Measurements from ENCODE around the gene ADAM30.

ADAM30 gene

GRCh38 chr1:119874186-119874585 is 22.1 kb downstream of the ADAM30 start:
- Histone ChIP-seq H4K8ac (ENCODE audit: low read length) (no peak overlapping the region), H3K4me2 (ENCODE audit: low read length, poor library complexity, severe bottlenecking) (no peak overlapping the region), H3K4me3 (ENCODE audit: insufficient read depth in 1 of 2, low read depth in 1 of 2, low read length in 2 of 2) (no peak overlapping the region), H2BK12ac (ENCODE audit: low read length in 2 of 2) (no peak overlapping the region), H2BK15ac (ENCODE audit: low read depth, poor library complexity, severe bottlenecking) (no peak overlapping the region), H3K79me1 (replicated peaks; ENCODE audit: low read length, poor library complexity, severe bottlenecking) (no peaks in the 10 kb centered on the region), H2BK120ac (ENCODE audit: low read depth, low read length) (no peak overlapping the region), H3K23ac (ENCODE audit: low read length in 2 of 2) (no peak overlapping the region), H3K14ac (ENCODE audit: low read length in 2 of 2) (peak overlapping the region in 1 of 2 experiments; percentile 8), H3K4ac (ENCODE audit: low read depth in 1 of 2, low read length in 2 of 2) (peak overlapping the region in 1 of 2 experiments; percentile 4), H3K27ac (ENCODE audit: low read length, poor library complexity, severe bottlenecking) (no peak overlapping the region), H3K18ac (ENCODE audit: low read depth in 1 of 2, low read length in 2 of 2) (no peak overlapping the region), H3K27me3 (ENCODE audit: control insufficient read depth in 1 of 2, insufficient read depth in 1 of 2, low read length in 2 of 2) (no peaks in the 10 kb centered on the region), H2AFZ (ENCODE audit: low read depth, low read length) (peak overlapping the region; percentile 23), H3K4me1 (ENCODE audit: control insufficient read depth, insufficient read depth, low read depth, low read length) (peaks cover 9% of the 10 kb centered on the region), H2AK5ac (ENCODE audit: low read length, severe bottlenecking) (no peak overlapping the region), H3K36me3 (ENCODE audit: control insufficient read depth in 1 of 2, insufficient read depth in 2 of 2, low read depth in 1 of 2, low read length in 2 of 2) (no peaks in the 10 kb centered on the region), H3K9me3 (ENCODE audit: control insufficient read depth, low read length) (no peaks in the 10 kb centered on the region), H2BK5ac (ENCODE audit: low read depth, low read length, poor library complexity, severe bottlenecking) (no peak overlapping the region), H3K9ac (ENCODE audit: low read length) (no peak overlapping the region), H4K91ac (ENCODE audit: low read length) (no peak overlapping the region)
- 100% methylated on average over 1 of the region's 2 CpGs for whole genome bisulfite sequencing
- DNase-seq = no peak

- Histone ChIP-seq H3K4me2 (ENCODE audit: low read length, poor library complexity, severe bottlenecking) (no peak overlapping the region), H3K27ac (ENCODE audit: low read length, poor library complexity, severe bottlenecking) (no peak overlapping the region), H2AFZ (ENCODE audit: low read depth, low read length) (no peak overlapping the region), H3K23ac (ENCODE audit: low read length in 2 of 2) (no peak overlapping the region), H4K91ac (ENCODE audit: low read length) (no peak overlapping the region), H3K4me3 (ENCODE audit: insufficient read depth in 1 of 2, low read depth in 1 of 2, low read length in 2 of 2) (no peak overlapping the region), H3K18ac (ENCODE audit: low read depth in 1 of 2, low read length in 2 of 2) (peak overlapping the region in 1 of 2 experiments; percentile 38), H3K79me1 (replicated peaks; ENCODE audit: low read length, poor library complexity, severe bottlenecking) (no peaks in the 10 kb centered on the region), H2BK5ac (ENCODE audit: low read depth, low read length, poor library complexity, severe bottlenecking) (no peak overlapping the region), H3K9ac (ENCODE audit: low read length) (no peak overlapping the region), H3K14ac (ENCODE audit: low read length in 2 of 2) (peak overlapping the region in 1 of 2 experiments; percentile 29), H3K27me3 (ENCODE audit: control insufficient read depth in 1 of 2, insufficient read depth in 1 of 2, low read length in 2 of 2) (no peaks in the 10 kb centered on the region), H3K36me3 (ENCODE audit: control insufficient read depth in 1 of 2, insufficient read depth in 2 of 2, low read depth in 1 of 2, low read length in 2 of 2) (no peaks in the 10 kb centered on the region), H2BK15ac (ENCODE audit: low read depth, poor library complexity, severe bottlenecking) (no peak overlapping the region), H3K9me3 (ENCODE audit: control insufficient read depth, low read length) (no peaks in the 10 kb centered on the region), H2BK12ac (ENCODE audit: low read length in 2 of 2) (peak overlapping the region in 1 of 2 experiments; percentile 48), H4K8ac (ENCODE audit: low read length) (no peak overlapping the region), H3K4me1 (ENCODE audit: control insufficient read depth, insufficient read depth, low read depth, low read length) (peaks cover 9% of the 10 kb centered on the region), H3K4ac (ENCODE audit: low read depth in 1 of 2, low read length in 2 of 2) (no peak overlapping the region), H2AK5ac (ENCODE audit: low read length, severe bottlenecking) (no peak overlapping the region), H2BK120ac (ENCODE audit: low read depth, low read length) (no peak overlapping the region)
- peak; percentile 48 for DNase-seq
- WGBS = 87% methylated on average over 3 of the region's 4 CpGs
These were observed 22.9 kb downstream of the ADAM30 start for GRCh38 chr1:119873135-119874015.

GRCh38 chr1:119871881-119872280 is 24.4 kb downstream of the ADAM30 start:
- H3K4me3 ChIP-seq (ENCODE audit: insufficient read depth in 1 of 2, low read depth in 1 of 2, low read length in 2 of 2) = no peak overlapping the region
- no peaks in the 10 kb centered on the region for H3K9me3 ChIP-seq (ENCODE audit: control insufficient read depth, low read length)
- H3K4me1 ChIP-seq (ENCODE audit: control insufficient read depth, insufficient read depth, low read depth, low read length) = peaks cover 9% of the 10 kb centered on the region
- H3K27me3 ChIP-seq (ENCODE audit: control insufficient read depth in 1 of 2, insufficient read depth in 1 of 2, low read length in 2 of 2) = no peaks in the 10 kb centered on the region
- H3K36me3 ChIP-seq (ENCODE audit: control insufficient read depth in 1 of 2, insufficient read depth in 2 of 2, low read depth in 1 of 2, low read length in 2 of 2) = no peaks in the 10 kb centered on the region
- H3K9ac ChIP-seq (ENCODE audit: low read length) = no peak overlapping the region
- DNase-seq = no peak
- H2BK5ac ChIP-seq (ENCODE audit: low read depth, low read length, poor library complexity, severe bottlenecking) = no peak overlapping the region
- H2AK5ac ChIP-seq (ENCODE audit: low read length, severe bottlenecking) = no peak overlapping the region
- no peak overlapping the region for H3K18ac ChIP-seq (ENCODE audit: low read depth in 1 of 2, low read length in 2 of 2)
- 88% methylated on average over 2 of the region's 4 CpGs for WGBS
- H4K91ac ChIP-seq (ENCODE audit: low read length) = no peak overlapping the region
- H3K23ac ChIP-seq (ENCODE audit: low read length in 2 of 2) = no peak overlapping the region
- no peaks in the 10 kb centered on the region for H3K79me1 ChIP-seq (replicated peaks; ENCODE audit: low read length, poor library complexity, severe bottlenecking)
- H3K27ac ChIP-seq (ENCODE audit: low read length, poor library complexity, severe bottlenecking) = no peak overlapping the region
- H3K4me2 ChIP-seq (ENCODE audit: low read length, poor library complexity, severe bottlenecking) = no peak overlapping the region
- no peak overlapping the region for H4K8ac ChIP-seq (ENCODE audit: low read length)
- no peak overlapping the region for H2AFZ ChIP-seq (ENCODE audit: low read depth, low read length)
- no peak overlapping the region for H3K14ac ChIP-seq (ENCODE audit: low read length in 2 of 2)
- H3K4ac ChIP-seq (ENCODE audit: low read depth in 1 of 2, low read length in 2 of 2) = no peak overlapping the region
- H2BK12ac ChIP-seq (ENCODE audit: low read length in 2 of 2) = no peak overlapping the region
- no peak overlapping the region for H2BK15ac ChIP-seq (ENCODE audit: low read depth, poor library complexity, severe bottlenecking)
- H2BK120ac ChIP-seq (ENCODE audit: low read depth, low read length) = no peak overlapping the region

GRCh38 chr1:119870917-119871596 is 25.3 kb downstream of the ADAM30 start:
- Histone ChIP-seq H3K4ac (ENCODE audit: low read depth in 1 of 2, low read length in 2 of 2) (no peak overlapping the region), H3K18ac (ENCODE audit: low read depth in 1 of 2, low read length in 2 of 2) (peak overlapping the region; percentile 56 to 79), H4K91ac (ENCODE audit: low read length) (no peak overlapping the region), H3K27me3 (ENCODE audit: control insufficient read depth in 1 of 2, insufficient read depth in 1 of 2, low read length in 2 of 2) (no peaks in the 10 kb centered on the region), H2BK120ac (ENCODE audit: low read depth, low read length) (peak overlapping the region; percentile 61), H3K36me3 (ENCODE audit: control insufficient read depth in 1 of 2, insufficient read depth in 2 of 2, low read depth in 1 of 2, low read length in 2 of 2) (no peaks in the 10 kb centered on the region), H4K8ac (ENCODE audit: low read length) (peak overlapping the region; percentile 92), H3K79me1 (replicated peaks; ENCODE audit: low read length, poor library complexity, severe bottlenecking) (no peaks in the 10 kb centered on the region), H2AK5ac (ENCODE audit: low read length, severe bottlenecking) (no peak overlapping the region), H3K4me2 (ENCODE audit: low read length, poor library complexity, severe bottlenecking) (peak overlapping the region; percentile 45), H2BK12ac (ENCODE audit: low read length in 2 of 2) (no peak overlapping the region), H3K14ac (ENCODE audit: low read length in 2 of 2) (no peak overlapping the region), H3K27ac (ENCODE audit: low read length, poor library complexity, severe bottlenecking) (no peak overlapping the region), H3K23ac (ENCODE audit: low read length in 2 of 2) (no peak overlapping the region), H3K9ac (ENCODE audit: low read length) (peak overlapping the region; percentile 81), H3K4me1 (ENCODE audit: control insufficient read depth, insufficient read depth, low read depth, low read length) (peaks cover 9% of the 10 kb centered on the region), H3K4me3 (ENCODE audit: insufficient read depth in 1 of 2, low read depth in 1 of 2, low read length in 2 of 2) (peak overlapping the region in 1 of 2 experiments; percentile 61), H3K9me3 (ENCODE audit: control insufficient read depth, low read length) (no peaks in the 10 kb centered on the region), H2AFZ (ENCODE audit: low read depth, low read length) (peak overlapping the region; percentile 84), H2BK5ac (ENCODE audit: low read depth, low read length, poor library complexity, severe bottlenecking) (no peak overlapping the region), H2BK15ac (ENCODE audit: low read depth, poor library complexity, severe bottlenecking) (no peak overlapping the region)
- peak; percentile 78 for DNase-seq
- 57% methylated on average over 20 of the region's 20 CpGs for WGBS
